SK-N-SH treated with all-trans-retinoic acid at 6 μM for 48 hours (cell line): ENCODE results near the gene IGF1R.

Source experiments
- ARNTL ChIP-seq: fragments of 450-650 bp; formaldehyde crosslinking; IDR thresholded peaks from 2 replicates; pipeline ENCODE4 v1.5.0; 2020; ENCODE audit warnings: low read depth, mild to moderate bottlenecking, moderate library complexity, borderline replicate concordance
- BACH2 ChIP-seq: fragments of 250-450 bp; sonication (Bioruptor Pico); IDR thresholded peaks from 2 replicates; pipeline ENCODE4 v1.9.0; 2021; ENCODE audit warnings: mild to moderate bottlenecking, borderline replicate concordance
- GLIS3 ChIP-seq: fragments of 250-450 bp; sonication (Bioruptor Pico); IDR thresholded peaks from 2 replicates; pipeline ENCODE4 v1.5.0; 2020; ENCODE audit warnings: mild to moderate bottlenecking, moderate library complexity
- PATZ1 ChIP-seq: fragments of 250-450 bp; sonication (Bioruptor Pico); IDR thresholded peaks from 2 replicates; pipeline ENCODE4 v1.8.0; 2020; ENCODE audit warnings: mild to moderate bottlenecking, moderate library complexity, borderline replicate concordance
- RARB ChIP-seq: fragments of 250-450 bp; sonication (Bioruptor Pico); IDR thresholded peaks from 2 replicates; pipeline ENCODE4 v1.8.0; 2021; ENCODE audit warnings: mild to moderate bottlenecking, moderate library complexity
- TF ChIP-seq, protein P1 (sequence below): fragments of 250-450 bp; sonication (Bioruptor Pico); IDR thresholded peaks from 2 replicates; pipeline ENCODE4 v1.5.1; 2020; ENCODE audit warnings: low read depth, mild to moderate bottlenecking, moderate library complexity

- TF ChIP-seq PATZ1 (no peak), ARNTL (CRISPR knock-in tag) (no peak), RARB (CRISPR knock-in tag) (no peak), BACH2 (CRISPR knock-in tag) (no peak), GLIS3 (CRISPR knock-in tag) (no peak)
- TF ChIP-seq, protein P1, sequence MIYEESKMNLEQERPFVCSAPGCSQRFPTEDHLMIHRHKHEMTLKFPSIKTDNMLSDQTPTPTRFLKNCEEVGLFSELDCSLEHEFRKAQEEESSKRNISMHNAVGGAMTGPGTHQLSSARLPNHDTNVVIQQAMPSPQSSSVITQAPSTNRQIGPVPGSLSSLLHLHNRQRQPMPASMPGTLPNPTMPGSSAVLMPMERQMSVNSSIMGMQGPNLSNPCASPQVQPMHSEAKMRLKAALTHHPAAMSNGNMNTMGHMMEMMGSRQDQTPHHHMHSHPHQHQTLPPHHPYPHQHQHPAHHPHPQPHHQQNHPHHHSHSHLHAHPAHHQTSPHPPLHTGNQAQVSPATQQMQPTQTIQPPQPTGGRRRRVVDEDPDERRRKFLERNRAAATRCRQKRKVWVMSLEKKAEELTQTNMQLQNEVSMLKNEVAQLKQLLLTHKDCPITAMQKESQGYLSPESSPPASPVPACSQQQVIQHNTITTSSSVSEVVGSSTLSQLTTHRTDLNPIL, result no peak
Observed at GRCh38 chr15:98806275-98806895, 158.0 kb downstream of the IGF1R start.
